ENCODE measurements around the gene ETNK2. TPM values are rescaled to one million over a fixed set of nuclear protein-coding genes. Genes with fewer than 3 reads are reported as not detected.
A peak's percentile ranks its signal among the peaks of the same experiment; 100 is the strongest.
"Not testable (repeated sequence)": the region's sequence is repeated elsewhere in the genome, so short reads cannot be mapped to it uniquely, and the experiment has no call there.

ETNK2 gene
- total RNA-seq, 2 experiments from 2014 or later = 1.5 to 1.7 TPM

DNA sequence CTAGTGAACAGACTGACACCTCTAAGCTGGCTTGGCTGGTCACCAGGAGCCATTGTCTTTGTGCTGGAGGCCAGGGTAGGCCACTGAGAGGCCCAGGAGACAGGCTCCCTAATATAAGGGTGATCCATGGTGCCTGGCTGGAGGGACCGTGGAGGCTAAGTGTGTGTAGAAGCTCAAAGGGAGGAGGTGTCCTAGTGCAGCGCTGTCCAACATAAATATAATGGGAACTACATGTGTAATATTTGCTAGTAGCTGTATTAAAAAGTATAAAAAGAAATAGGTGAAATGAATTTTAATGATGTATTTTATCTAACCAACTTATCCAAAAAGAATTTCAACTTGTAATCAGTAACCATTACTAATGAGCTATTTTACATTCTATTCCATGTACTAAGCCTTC is 44.0 kb downstream of the ETNK2 start:
- H3K9me3 Mint-ChIP-seq = no peaks in the 10 kb centered on the region
- DNase-seq = no peak
- peaks cover 6% of the 10 kb centered on the region for H3K27me3 Mint-ChIP-seq
- peaks cover 14% of the 10 kb centered on the region for H3K4me1 Mint-ChIP-seq
- H3K4me3 Mint-ChIP-seq = no peak overlapping the region
- H3K27ac Mint-ChIP-seq = no peak overlapping the region
- no peaks in the 10 kb centered on the region for H3K36me3 Mint-ChIP-seq

DNA sequence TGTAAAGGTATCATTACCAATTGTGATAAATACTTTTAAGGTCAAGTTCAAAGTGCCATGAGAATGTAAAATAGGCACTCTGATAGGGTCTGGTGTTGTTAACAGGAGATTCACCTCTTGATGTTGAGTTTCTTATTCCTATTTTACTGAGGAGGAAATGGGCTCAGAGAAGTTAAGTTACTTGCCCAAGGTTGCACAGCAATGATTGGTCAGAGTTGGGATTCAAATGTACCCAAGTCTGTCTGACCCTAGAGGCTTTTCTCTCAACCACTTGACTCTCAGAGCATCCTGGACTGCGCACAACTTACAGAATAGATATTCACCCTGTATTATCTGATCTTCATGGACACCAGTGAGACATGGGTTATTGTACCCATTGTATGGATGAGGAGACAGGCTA is 45.0 kb downstream of the ETNK2 start:
- DNase-seq = no peak
- peaks cover 22% of the 10 kb centered on the region for H3K4me1 Mint-ChIP-seq
- H3K36me3 Mint-ChIP-seq = no peaks in the 10 kb centered on the region
- H3K27ac Mint-ChIP-seq = no peak overlapping the region
- no peaks in the 10 kb centered on the region for H3K9me3 Mint-ChIP-seq
- H3K27me3 Mint-ChIP-seq = peaks cover 6% of the 10 kb centered on the region
- H3K4me3 Mint-ChIP-seq = no peak overlapping the region

DNA sequence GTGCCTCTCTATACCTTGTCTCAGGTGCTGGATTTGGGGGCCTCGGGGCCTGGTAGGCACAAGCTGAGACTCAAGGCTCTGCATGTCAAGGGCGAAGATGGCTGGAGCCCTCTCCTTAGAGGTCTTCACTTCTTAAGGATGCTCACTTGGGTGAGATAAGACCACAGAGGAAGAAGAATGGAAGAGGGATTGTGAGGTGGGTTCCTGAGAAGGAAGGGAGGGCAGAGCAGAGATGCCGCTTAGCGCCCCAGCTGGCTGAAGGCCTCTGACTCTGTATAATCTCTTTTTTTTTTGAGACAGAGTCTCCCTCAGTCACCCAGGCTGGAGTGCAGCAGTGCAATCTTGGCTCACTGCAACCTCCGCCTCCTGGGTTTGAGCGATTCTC is 46.7 kb downstream of the ETNK2 start:
- DNase-seq = no peak
- Mint-ChIP-seq H3K36me3 (no peaks in the 10 kb centered on the region), H3K27ac (peak overlapping the region; percentile 25), H3K4me1 (peaks cover 22% of the 10 kb centered on the region), H3K27me3 (peaks cover 6% of the 10 kb centered on the region), H3K9me3 (no peaks in the 10 kb centered on the region), H3K4me3 (no peak overlapping the region)

DNA sequence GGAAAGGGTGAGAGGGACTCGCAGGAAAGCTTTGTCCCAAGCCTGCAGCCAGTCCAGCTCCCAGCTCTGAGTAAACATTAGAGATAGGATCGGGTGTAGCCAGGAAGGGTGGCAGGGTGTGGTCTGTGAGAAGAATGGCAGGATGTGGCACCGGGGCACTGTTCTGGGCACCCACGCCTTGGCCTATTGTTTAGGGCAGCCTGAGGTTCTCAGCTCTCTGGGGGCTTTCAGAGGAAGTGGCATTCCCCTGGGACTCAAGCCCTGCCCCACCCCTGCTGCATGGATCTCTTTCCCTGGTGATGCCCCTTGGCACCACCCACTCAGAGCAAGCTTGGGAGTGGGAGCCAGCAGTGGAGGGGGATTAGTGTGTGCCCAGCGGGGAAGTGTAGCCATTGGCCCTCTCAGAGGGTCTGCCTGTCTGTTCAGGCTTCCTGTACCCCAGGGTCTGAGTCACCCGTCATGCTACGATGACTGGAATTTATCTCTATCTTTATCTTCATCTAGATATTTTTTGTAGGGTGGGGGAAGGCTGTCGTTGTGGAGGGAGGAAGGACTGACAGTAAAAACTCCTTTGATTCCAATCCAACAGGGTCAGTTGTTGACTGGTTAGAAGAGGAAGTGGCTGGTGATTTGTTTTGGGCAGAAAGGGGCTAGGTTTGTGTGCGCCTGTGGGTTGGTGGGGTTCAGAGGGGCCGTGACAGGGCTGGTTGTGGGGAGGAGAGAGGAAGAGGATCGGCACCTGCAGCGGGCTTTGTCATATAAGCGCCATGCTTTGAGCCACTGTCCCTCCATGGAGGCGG is 47.3 kb downstream of the ETNK2 start:
- Mint-ChIP-seq H3K4me3 (no peak overlapping the region), H3K4me1 (peaks cover 22% of the 10 kb centered on the region), H3K9me3 (no peaks in the 10 kb centered on the region), H3K27ac (peak overlapping the region; percentile 25), H3K27me3 (peaks cover 6% of the 10 kb centered on the region), H3K36me3 (no peaks in the 10 kb centered on the region)
- DNase-seq = no peak

DNA sequence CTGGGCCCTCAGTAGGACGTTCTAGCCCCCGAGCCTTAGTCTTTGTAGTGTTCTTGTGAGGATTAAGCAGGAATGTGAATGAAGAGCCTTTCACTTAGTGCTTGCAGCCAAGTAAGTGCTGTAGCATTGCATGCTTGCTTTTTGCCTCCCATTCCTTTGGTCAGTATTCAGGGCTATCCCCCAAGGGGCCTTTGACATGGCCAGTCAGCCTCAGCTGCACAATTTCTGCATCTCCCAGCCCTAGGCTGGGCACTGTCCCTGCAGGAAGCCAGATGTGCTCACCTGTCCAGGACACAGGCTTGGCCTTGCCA is 48.5 kb downstream of the ETNK2 start:
- peaks cover 6% of the 10 kb centered on the region for H3K27me3 Mint-ChIP-seq
- H3K36me3 Mint-ChIP-seq = no peaks in the 10 kb centered on the region
- peaks cover 22% of the 10 kb centered on the region for H3K4me1 Mint-ChIP-seq
- no peak for DNase-seq
- no peak overlapping the region for H3K27ac Mint-ChIP-seq
- no peaks in the 10 kb centered on the region for H3K9me3 Mint-ChIP-seq
- H3K4me3 Mint-ChIP-seq = no peak overlapping the region

GRCh38 chr1:204102739-204103430 is 49.0 kb downstream of the ETNK2 start:
- peaks cover 22% of the 10 kb centered on the region for H3K4me1 Mint-ChIP-seq
- H3K9me3 Mint-ChIP-seq = no peaks in the 10 kb centered on the region
- peaks cover 6% of the 10 kb centered on the region for H3K27me3 Mint-ChIP-seq
- H3K4me3 Mint-ChIP-seq = no peak overlapping the region
- H3K36me3 Mint-ChIP-seq = no peaks in the 10 kb centered on the region
- DNase-seq = no peak
- H3K27ac Mint-ChIP-seq = peak overlapping the region; percentile 26

DNA sequence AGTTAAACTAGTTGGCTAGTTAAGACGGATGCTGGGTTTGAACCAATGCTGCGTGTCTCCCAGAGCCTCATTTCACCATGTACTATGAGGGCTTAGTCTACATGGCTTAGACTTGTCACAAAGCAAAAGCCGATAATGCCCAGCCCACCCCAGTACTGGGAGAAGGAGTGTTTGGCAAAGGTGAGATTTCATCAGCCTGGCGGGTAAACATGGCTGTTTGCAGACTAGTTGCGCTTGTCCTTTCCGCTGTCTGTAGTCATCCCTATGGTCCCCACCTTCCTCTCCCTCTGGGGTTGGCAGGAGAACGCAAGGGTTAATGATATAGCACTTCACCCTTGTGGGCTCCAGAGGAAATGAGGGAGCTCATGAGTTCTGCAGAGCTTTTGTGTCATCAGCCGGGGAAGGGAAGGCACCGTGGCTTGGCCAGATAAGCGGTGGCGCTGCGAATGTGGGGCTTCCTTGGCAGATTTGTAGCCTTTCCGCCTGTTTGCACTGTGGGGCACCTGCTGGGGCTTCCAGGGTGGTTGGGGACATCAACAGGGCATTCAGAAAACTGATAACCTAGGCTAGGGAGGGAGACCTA is 49.7 kb downstream of the ETNK2 start:
- DNase-seq = no peak
- H3K9me3 Mint-ChIP-seq = no peaks in the 10 kb centered on the region
- peaks cover 6% of the 10 kb centered on the region for H3K27me3 Mint-ChIP-seq
- no peaks in the 10 kb centered on the region for H3K36me3 Mint-ChIP-seq
- H3K4me3 Mint-ChIP-seq = no peak overlapping the region
- H3K4me1 Mint-ChIP-seq = peaks cover 22% of the 10 kb centered on the region
- H3K27ac Mint-ChIP-seq = no peak overlapping the region

- H3K27me3 Mint-ChIP-seq, H3K36me3 Mint-ChIP-seq, H3K4me3 Mint-ChIP-seq, DNase-seq, H3K27ac Mint-ChIP-seq, H3K9me3 Mint-ChIP-seq: not testable (repeated sequence)
- peaks cover 18% of the 10 kb centered on the region for H3K4me1 Mint-ChIP-seq
Observed at GRCh38 chr1:204099754-204100153, 52.1 kb downstream of the ETNK2 start.

DNA sequence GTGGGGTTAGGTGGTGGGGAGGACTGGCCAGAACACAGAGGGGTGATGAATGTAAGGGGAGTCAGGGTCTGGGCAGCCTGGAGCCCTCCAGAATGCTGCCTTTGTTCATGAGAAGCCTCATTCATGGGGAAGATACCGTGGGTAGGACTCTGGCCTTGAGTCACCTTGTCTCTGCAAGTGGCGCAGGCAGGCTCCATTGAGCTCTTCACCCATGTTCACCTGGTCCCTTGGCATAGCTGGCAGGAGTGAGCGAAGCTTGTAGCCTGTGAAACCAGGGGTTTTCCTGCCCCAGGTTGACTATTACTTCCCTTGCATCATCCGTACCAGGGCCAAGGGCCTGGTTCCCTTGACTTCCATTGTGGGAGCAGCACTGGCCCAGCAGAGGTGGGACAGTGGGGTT is 53.2 kb downstream of the ETNK2 start:
- no peaks in the 10 kb centered on the region for H3K27me3 Mint-ChIP-seq
- no peaks in the 10 kb centered on the region for H3K36me3 Mint-ChIP-seq
- no peak overlapping the region for H3K27ac Mint-ChIP-seq
- H3K9me3 Mint-ChIP-seq = no peaks in the 10 kb centered on the region
- DNase-seq = no peak
- no peak overlapping the region for H3K4me3 Mint-ChIP-seq
- H3K4me1 Mint-ChIP-seq = peaks cover 14% of the 10 kb centered on the region

- no peak for DNase-seq
- Mint-ChIP-seq H3K27me3 (no peaks in the 10 kb centered on the region), H3K9me3 (no peaks in the 10 kb centered on the region), H3K36me3 (no peaks in the 10 kb centered on the region), H3K4me1 (no peaks in the 10 kb centered on the region), H3K27ac (no peak overlapping the region), H3K4me3 (no peak overlapping the region)
Observed at GRCh38 chr1:204096931-204097330, 54.9 kb downstream of the ETNK2 start.

GRCh38 chr1:204094856-204095634 is 56.8 kb downstream of the ETNK2 start:
- Mint-ChIP-seq H3K9me3 (no peaks in the 10 kb centered on the region), H3K27ac (no peak overlapping the region), H3K4me3 (no peak overlapping the region), H3K4me1 (no peaks in the 10 kb centered on the region), H3K36me3 (no peaks in the 10 kb centered on the region), H3K27me3 (no peaks in the 10 kb centered on the region)
- DNase-seq = no peak

GRCh38 chr1:204094313-204094729 is 57.5 kb downstream of the ETNK2 start:
- DNase-seq = no peak
- Mint-ChIP-seq H3K36me3 (no peaks in the 10 kb centered on the region), H3K9me3 (no peaks in the 10 kb centered on the region), H3K27me3 (no peaks in the 10 kb centered on the region), H3K4me1 (no peaks in the 10 kb centered on the region), H3K4me3 (no peak overlapping the region), H3K27ac (no peak overlapping the region)

DNA sequence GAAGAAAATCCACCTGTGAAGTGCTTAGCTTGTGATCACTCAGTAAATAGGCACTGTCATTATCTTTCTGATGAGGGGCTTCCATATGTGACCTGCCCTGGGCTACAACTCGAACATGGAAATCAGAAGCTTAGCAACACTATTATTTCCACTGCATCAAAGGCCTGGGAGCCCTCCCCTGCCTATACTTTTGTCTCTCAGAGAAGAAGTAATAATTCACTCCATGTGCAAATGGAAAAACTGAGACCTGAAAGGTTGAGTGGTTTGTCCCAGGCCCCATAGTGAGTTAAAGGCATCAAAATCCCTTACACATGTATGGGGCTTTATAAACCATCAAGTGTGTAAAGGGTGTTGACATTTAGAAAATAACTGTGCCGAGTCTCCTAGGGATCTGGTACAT is 58.1 kb downstream of the ETNK2 start:
- no peak for DNase-seq
- Mint-ChIP-seq H3K27ac (no peak overlapping the region), H3K9me3 (no peaks in the 10 kb centered on the region), H3K4me3 (no peak overlapping the region), H3K27me3 (no peaks in the 10 kb centered on the region), H3K36me3 (no peaks in the 10 kb centered on the region), H3K4me1 (no peaks in the 10 kb centered on the region)

GRCh38 chr1:204093421-204093717 is 58.5 kb downstream of the ETNK2 start:
- H3K9me3 Mint-ChIP-seq = no peaks in the 10 kb centered on the region
- H3K4me1 Mint-ChIP-seq = no peaks in the 10 kb centered on the region
- H3K27me3 Mint-ChIP-seq = no peaks in the 10 kb centered on the region
- no peak overlapping the region for H3K27ac Mint-ChIP-seq
- H3K36me3 Mint-ChIP-seq = no peaks in the 10 kb centered on the region
- H3K4me3 Mint-ChIP-seq = no peak overlapping the region
- no peak for DNase-seq

GRCh38 chr1:204092632-204093420 is 59.0 kb downstream of the ETNK2 start:
- H3K9me3 Mint-ChIP-seq = no peaks in the 10 kb centered on the region
- no peaks in the 10 kb centered on the region for H3K27me3 Mint-ChIP-seq
- H3K36me3 Mint-ChIP-seq = no peaks in the 10 kb centered on the region
- no peak overlapping the region for H3K4me3 Mint-ChIP-seq
- no peak for DNase-seq
- H3K27ac Mint-ChIP-seq = no peak overlapping the region
- no peaks in the 10 kb centered on the region for H3K4me1 Mint-ChIP-seq
